T-cell (primary cell): ENCODE data around the gene GTF3C4. TPM values are rescaled to one million over a fixed set of nuclear protein-coding genes. Genes with fewer than 3 reads are reported as not detected.

Experiments used
- ATAC-seq, 4 experiments: fragments of 200-7000 bp in 3 of 4; fragments of 150-1000 bp in 1 of 4; cut with Tn5 transposase; replicated peaks in 1 of 4; 1 replicate in 3 of 4; 2 replicates in 1 of 4; pipeline ENCODE4 v1.10.0; 2021; ENCODE audit warnings: moderate library complexity in 3 of 4, mild to moderate bottlenecking in 2 of 4, moderate number of reproducible peaks in 1 of 4
- CTCF ChIA-PET, 2 donors: fragments of 300-600 bp; sonication (Branson Sonifier 250); formaldehyde crosslinking; loops; one replicate each; lab custom pipeline; 2022; ENCODE audit warnings: antibody characterized with exemption in 2 of 2; lab: Charles Lee
- POLR2A ChIA-PET, 2 donors: fragments of 300-600 bp; sonication (Branson Sonifier 250); formaldehyde crosslinking; loops; one replicate each; lab custom pipeline; 2022; ENCODE audit warnings: antibody characterized with exemption in 2 of 2; lab: Charles Lee
- DNase-seq, 35 experiments: peaks; one replicate each; pipeline versions ENCODE4 v3.0.0 to v3.0.0-alpha.2; 2013 to 2023
- H3K27ac ChIP-seq: one replicate; pipeline ENCODE4 v1.5.1; 2013; ENCODE audit warnings: low read length
- H3K27me3 ChIP-seq, 2 experiments: replicated peaks in 1 of 2; 1 replicate in 1 of 2; 2 replicates in 1 of 2; pipeline versions ENCODE4 v1.6.1 to v1.7.0; 2013; ENCODE audit warnings: low read length in 1 of 2, mixed read lengths in 1 of 2; ENCODE audit not compliant: control insufficient read depth in 2 of 2, insufficient read depth in 2 of 2; ENCODE audit errors: extremely low read depth in 1 of 2
- H3K36me3 ChIP-seq, 2 donors: 1 replicate in 1 of 2; 2 replicates in 1 of 2; pipeline versions ENCODE4 v1.6.1 to v1.7.0; 2013; ENCODE audit warnings: low read length in 1 of 2; ENCODE audit not compliant: control insufficient read depth in 2 of 2, insufficient read depth in 1 of 2; ENCODE audit errors: extremely low read depth in 1 of 2
- H3K4me1 ChIP-seq, 2 experiments: 1 replicate in 1 of 2; 2 replicates in 1 of 2; pipeline versions ENCODE4 v1.6.1 to v1.7.0; 2013; ENCODE audit warnings: low read length in 2 of 2, mixed read lengths in 1 of 2; ENCODE audit not compliant: insufficient read depth in 2 of 2, control insufficient read depth in 1 of 2; ENCODE audit errors: extremely low read depth in 1 of 2
- H3K4me3 ChIP-seq, 2 donors: 1 replicate in 1 of 2; 2 replicates in 1 of 2; pipeline versions ENCODE4 v1.5.1 to v1.7.0; 2013; ENCODE audit warnings: mild to moderate bottlenecking in 2 of 2, low read length in 1 of 2, moderate library complexity in 1 of 2; ENCODE audit not compliant: control insufficient read depth in 1 of 2; ENCODE audit errors: extremely low read depth in 1 of 2
- H3K9me3 ChIP-seq: 2 replicates; pipeline ENCODE4 v1.7.0; 2013
- H3K27ac Mint-ChIP-seq, 2 donors: one replicate each; pipeline ENCODE4 v1.8.0; 2020 to 2021; ENCODE audit warnings: mild to moderate bottlenecking in 2 of 2, mixed read lengths in 2 of 2
- H3K27me3 Mint-ChIP-seq, 2 donors: one replicate each; pipeline ENCODE4 v1.8.0; 2021 to 2022; ENCODE audit warnings: mixed read lengths in 2 of 2
- H3K36me3 Mint-ChIP-seq: one replicate; pipeline ENCODE4 v1.8.0; 2021; ENCODE audit warnings: mixed read lengths
- H3K4me1 Mint-ChIP-seq, 3 donors: one replicate each; pipeline ENCODE4 v1.8.0; 2020 to 2022; ENCODE audit warnings: mixed read lengths in 3 of 3, mild to moderate bottlenecking in 1 of 3
- H3K4me3 Mint-ChIP-seq, 3 donors: one replicate each; pipeline ENCODE4 v1.8.0; 2020 to 2022; ENCODE audit warnings: mild to moderate bottlenecking in 3 of 3, mixed read lengths in 3 of 3, moderate library complexity in 3 of 3
- H3K9me3 Mint-ChIP-seq, 3 donors: one replicate each; pipeline ENCODE4 v1.8.0; 2020 to 2022; ENCODE audit warnings: mixed read lengths in 3 of 3
- WGBS: methylation state at CpG from one replicate; pipeline ENCODE4 v1.1.5; 2013; ENCODE audit warnings: missing lambda C conversion rate; ENCODE audit not compliant: insufficient coverage; 5-methylcytosine and 5-hydroxymethylcytosine counted together
- total RNA-seq, 35 experiments: library from RNA in 6 of 35; stranded (reverse) in 6 of 35; fragments of 120-200 nt in 1 of 35; gene quantifications; one replicate each; pipeline versions ENCODE4 v1.2.1 to v1.2.4 and lab custom pipeline; 2013 to 2026

The GTF3C4 gene
- total RNA-seq, 5 donors from 2014 or later (not counting 1 experiment from before 2014, with no cell fraction given) = 8.9 to 14.2 (median 13.2) TPM

GRCh38 chr9:132651259-132651658 lies 19.0 kb upstream of the GTF3C4 start:
- no peak overlapping the region for H3K4me3 Mint-ChIP-seq
- Histone ChIP-seq H3K4me1 (no peaks in the 10 kb centered on the region), H3K27me3 (no peaks in the 10 kb centered on the region), H3K9me3 (no peaks in the 10 kb centered on the region), H3K4me3 (no peak overlapping the region), H3K27ac (no peak overlapping the region), H3K36me3 (peaks cover 19 to 59% of the 10 kb centered on the region in 2 donors)
- ChIA-PET CTCF (no interaction called here), POLR2A (no interaction called here)
- WGBS = no CpG with 5 or more reads among the region's 6 CpGs
- peaks cover 6 to 8% (median 6%) of the 10 kb centered on the region in 3 donors for H3K4me1 Mint-ChIP-seq
- no peaks in the 10 kb centered on the region for H3K9me3 Mint-ChIP-seq
- no peaks in the 10 kb centered on the region for H3K27me3 Mint-ChIP-seq
- no peak overlapping the region for H3K27ac Mint-ChIP-seq
- H3K36me3 Mint-ChIP-seq = peaks cover 52% of the 10 kb centered on the region
- no peak for ATAC-seq
- DNase-seq = peak in 1 of 35 experiments; percentile 20

GRCh38 chr9:132656299-132656698 lies 14.0 kb upstream of the GTF3C4 start:
- POLR2A ChIA-PET = no interaction called here
- H3K27ac Mint-ChIP-seq = no peak overlapping the region
- H3K36me3 Mint-ChIP-seq = peaks cover 42% of the 10 kb centered on the region

GRCh38 chr9:132662152-132662945 lies 7.9 kb upstream of the GTF3C4 start:
- Histone ChIP-seq H3K9me3 (no peaks in the 10 kb centered on the region), H3K27me3 (no peaks in the 10 kb centered on the region), H3K4me3 (no peak overlapping the region), H3K4me1 (no peaks in the 10 kb centered on the region), H3K36me3 (peaks cover 0 to 60% of the 10 kb centered on the region in 2 donors), H3K27ac (no peak overlapping the region)
- ChIA-PET POLR2A (no interaction called here), CTCF (no interaction called here)
- Mint-ChIP-seq H3K27ac (no peak overlapping the region), H3K4me1 (peaks cover 3 to 7% (median 4%) of the 10 kb centered on the region in 3 donors), H3K36me3 (peaks cover 21% of the 10 kb centered on the region), H3K4me3 (no peak overlapping the region), H3K9me3 (no peaks in the 10 kb centered on the region), H3K27me3 (no peaks in the 10 kb centered on the region)
- DNase-seq (no peak), ATAC-seq (no peak)
- 96% methylated on average over 8 of the region's 12 CpGs for WGBS

More at GRCh38 chr9:132656299-132656698, 14.0 kb upstream of the GTF3C4 start:
- Histone ChIP-seq H3K36me3 (peaks cover 4 to 50% of the 10 kb centered on the region in 2 donors), H3K4me3 (no peak overlapping the region), H3K27ac (no peak overlapping the region), H3K9me3 (no peaks in the 10 kb centered on the region), H3K27me3 (no peaks in the 10 kb centered on the region), H3K4me1 (no peaks in the 10 kb centered on the region)
- H3K4me1 Mint-ChIP-seq = peaks cover 6 to 11% (median 6%) of the 10 kb centered on the region in 3 donors
- CTCF ChIA-PET = no interaction called here
- DNase-seq = no peak
- no peaks in the 10 kb centered on the region for H3K9me3 Mint-ChIP-seq
- ATAC-seq = no peak
- WGBS = 92% methylated on average over 4 of the region's 7 CpGs
- H3K4me3 Mint-ChIP-seq = no peak overlapping the region
- no peaks in the 10 kb centered on the region for H3K27me3 Mint-ChIP-seq

- peaks cover 10 to 15% (median 11%) of the 10 kb centered on the region in 3 donors for H3K4me1 Mint-ChIP-seq
- no peak overlapping the region for H3K27ac Mint-ChIP-seq
- H3K4me3 Mint-ChIP-seq = no peak overlapping the region
- CTCF ChIA-PET = no interaction called here
- POLR2A ChIA-PET = no interaction called here
- Histone ChIP-seq H3K4me3 (no peak overlapping the region), H3K27ac (no peak overlapping the region), H3K4me1 (no peaks in the 10 kb centered on the region), H3K9me3 (no peaks in the 10 kb centered on the region), H3K36me3 (peaks cover 0 to 53% of the 10 kb centered on the region in 2 donors), H3K27me3 (no peaks in the 10 kb centered on the region)
- WGBS = 91% methylated on average over 5 of the region's 11 CpGs
- no peak for ATAC-seq
- H3K27me3 Mint-ChIP-seq = no peaks in the 10 kb centered on the region
- no peak for DNase-seq
- H3K9me3 Mint-ChIP-seq = no peaks in the 10 kb centered on the region
- peaks cover 21% of the 10 kb centered on the region for H3K36me3 Mint-ChIP-seq
Observed at GRCh38 chr9:132663117-132663516, 7.1 kb upstream of the GTF3C4 start.

GRCh38 chr9:132663851-132664250 lies 6.4 kb upstream of the GTF3C4 start:
- ChIA-PET POLR2A (no interaction called here), CTCF (interaction anchor here in 1 of 2 donors (0.7 kb wide), 1 partner anchor 163 kb away, joined by 5 read pairs; no protein-coding TSS in a partner anchor)
- 100% methylated on average over 2 of the region's 2 CpGs for WGBS
- no peaks in the 10 kb centered on the region for H3K27me3 Mint-ChIP-seq
- peaks cover 0 to 45% of the 10 kb centered on the region in 2 donors for H3K36me3 ChIP-seq
- no peak overlapping the region for H3K27ac ChIP-seq
- no peak for ATAC-seq
- H3K27ac Mint-ChIP-seq = no peak overlapping the region
- H3K27me3 ChIP-seq = no peaks in the 10 kb centered on the region
- peaks cover 20% of the 10 kb centered on the region for H3K36me3 Mint-ChIP-seq
- H3K4me3 ChIP-seq = no peak overlapping the region
- peaks cover 13 to 19% (median 16%) of the 10 kb centered on the region in 3 donors for H3K4me1 Mint-ChIP-seq
- H3K9me3 Mint-ChIP-seq = no peaks in the 10 kb centered on the region
- no peaks in the 10 kb centered on the region for H3K4me1 ChIP-seq
- DNase-seq = no peak
- H3K4me3 Mint-ChIP-seq = no peak overlapping the region
- no peaks in the 10 kb centered on the region for H3K9me3 ChIP-seq

GRCh38 chr9:132669319-132669697 lies 956 bp upstream of the GTF3C4 start:
- Histone ChIP-seq H3K36me3 (peaks cover 0 to 3% of the 10 kb centered on the region in 2 donors), H3K4me1 (peaks cover 18 to 19% of the 10 kb centered on the region in 2 experiments), H3K9me3 (no peaks in the 10 kb centered on the region), H3K27me3 (no peaks in the 10 kb centered on the region), H3K4me3 (peak overlapping the region; percentile 96 to 98), H3K27ac (peak overlapping the region; percentile 93)
- DNase-seq = no peak
- Mint-ChIP-seq H3K36me3 (no peaks in the 10 kb centered on the region), H3K4me1 (peaks cover 51 to 57% (median 52%) of the 10 kb centered on the region in 3 donors), H3K9me3 (no peaks in the 10 kb centered on the region), H3K27me3 (no peaks in the 10 kb centered on the region), H3K27ac (peak overlapping the region; percentile 84 to 86), H3K4me3 (peak overlapping the region; percentile 86 to 91 (median 87))
- CTCF ChIA-PET = interaction anchor here in 1 of 2 donors (0.6 to 1.2 kb wide), 2 partner anchors 45 to 319 kb away, joined by 3 to 4 read pairs; no protein-coding TSS in a partner anchor
- ATAC-seq = no peak
- WGBS = 0% methylated on average over 12 of the region's 13 CpGs
- POLR2A ChIA-PET = interaction anchor here (0.5 to 0.7 kb wide), 8 partner anchors 25 to 1977 kb away, joined by 3 to 7 read pairs (median 4); no protein-coding TSS in a partner anchor
